ENCODE measurements around the gene IVL. TPM values are rescaled to one million over a fixed set of nuclear protein-coding genes. Genes with fewer than 3 reads are reported as not detected.

The IVL gene
- total RNA-seq, 1 donor from 2014 or later: not detected

GRCh38 chr1:152904688-152905440 lies 3.5 kb upstream of the IVL start:
- Mint-ChIP-seq H3K36me3 (ENCODE audit: low read depth) (no peaks in the 10 kb centered on the region), H3K9me3 (no peaks in the 10 kb centered on the region), H3K4me3 (ENCODE audit: low read depth) (no peak overlapping the region), H3K27me3 (ENCODE audit: low read depth) (no peaks in the 10 kb centered on the region), H3K4me1 (ENCODE audit: low read depth) (peaks cover 6% of the 10 kb centered on the region), H3K27ac (no peak overlapping the region)
- intact Hi-C loops (cut with micrococcal nuclease): no loop called here
- DNase-seq (ENCODE audit: low spot score): no peak

GRCh38 chr1:152906023-152906565 lies 2.3 kb upstream of the IVL start:
- peaks cover 6% of the 10 kb centered on the region for H3K4me1 Mint-ChIP-seq (ENCODE audit: low read depth)
- H3K27me3 Mint-ChIP-seq (ENCODE audit: low read depth): no peaks in the 10 kb centered on the region
- no peaks in the 10 kb centered on the region for H3K9me3 Mint-ChIP-seq

GRCh38 chr1:152909206-152909605 lies 860 bp downstream of the IVL start:
- intact Hi-C loops (cut with micrococcal nuclease): no loop called here

More at GRCh38 chr1:152906023-152906565, 2.3 kb upstream of the IVL start:
- H3K4me3 Mint-ChIP-seq (ENCODE audit: low read depth): no peak overlapping the region
- no peaks in the 10 kb centered on the region for H3K36me3 Mint-ChIP-seq (ENCODE audit: low read depth)
- H3K27ac Mint-ChIP-seq: no peak overlapping the region
- DNase-seq (ENCODE audit: low spot score): no peak
- intact Hi-C loops (cut with micrococcal nuclease): no loop called here

GRCh38 chr1:152912471-152912870 lies 4.1 kb downstream of the IVL start:
- H3K4me3 Mint-ChIP-seq (ENCODE audit: low read depth): no peak overlapping the region
- H3K36me3 Mint-ChIP-seq (ENCODE audit: low read depth): no peaks in the 10 kb centered on the region
- H3K4me1 Mint-ChIP-seq (ENCODE audit: low read depth): peaks cover 6% of the 10 kb centered on the region
- peaks cover 22% of the 10 kb centered on the region for H3K27me3 Mint-ChIP-seq (ENCODE audit: low read depth)
- intact Hi-C loops (cut with micrococcal nuclease): no loop called here
- H3K9me3 Mint-ChIP-seq: no peaks in the 10 kb centered on the region
- DNase-seq (ENCODE audit: low spot score): no peak
- H3K27ac Mint-ChIP-seq: no peak overlapping the region

More at GRCh38 chr1:152909206-152909605, 860 bp downstream of the IVL start:
- H3K4me1 Mint-ChIP-seq (ENCODE audit: low read depth): peaks cover 6% of the 10 kb centered on the region
- no peak for DNase-seq (ENCODE audit: low spot score)
- no peak overlapping the region for H3K27ac Mint-ChIP-seq
- no peak overlapping the region for H3K4me3 Mint-ChIP-seq (ENCODE audit: low read depth)
- no peaks in the 10 kb centered on the region for H3K9me3 Mint-ChIP-seq
- H3K27me3 Mint-ChIP-seq (ENCODE audit: low read depth): peaks cover 7% of the 10 kb centered on the region
- H3K36me3 Mint-ChIP-seq (ENCODE audit: low read depth): no peaks in the 10 kb centered on the region

- DNase-seq (ENCODE audit: low spot score): no peak
- H3K9me3 Mint-ChIP-seq: no peaks in the 10 kb centered on the region
- H3K36me3 Mint-ChIP-seq (ENCODE audit: low read depth): no peaks in the 10 kb centered on the region
- H3K4me1 Mint-ChIP-seq (ENCODE audit: low read depth): peaks cover 3% of the 10 kb centered on the region
- H3K27ac Mint-ChIP-seq: no peak overlapping the region
- peaks cover 22% of the 10 kb centered on the region for H3K27me3 Mint-ChIP-seq (ENCODE audit: low read depth)
- no peak overlapping the region for H3K4me3 Mint-ChIP-seq (ENCODE audit: low read depth)
- intact Hi-C loops (cut with micrococcal nuclease): no loop called here
Observed at GRCh38 chr1:152912900-152913299, 4.6 kb downstream of the IVL start.

- DNase-seq (ENCODE audit: low spot score): no peak
- Mint-ChIP-seq H3K4me1 (ENCODE audit: low read depth) (no peaks in the 10 kb centered on the region), H3K36me3 (ENCODE audit: low read depth) (no peaks in the 10 kb centered on the region), H3K9me3 (no peaks in the 10 kb centered on the region), H3K27me3 (ENCODE audit: low read depth) (peaks cover 22% of the 10 kb centered on the region), H3K4me3 (ENCODE audit: low read depth) (no peak overlapping the region), H3K27ac (no peak overlapping the region)
- intact Hi-C loops (cut with micrococcal nuclease): no loop called here
Observed at GRCh38 chr1:152917794-152918193, 9.4 kb downstream of the IVL start.

GRCh38 chr1:152919071-152919470 lies 10.7 kb downstream of the IVL start:
- Mint-ChIP-seq H3K4me3 (ENCODE audit: low read depth) (no peak overlapping the region), H3K9me3 (no peaks in the 10 kb centered on the region), H3K27me3 (ENCODE audit: low read depth) (peaks cover 16% of the 10 kb centered on the region), H3K36me3 (ENCODE audit: low read depth) (no peaks in the 10 kb centered on the region), H3K27ac (no peak overlapping the region), H3K4me1 (ENCODE audit: low read depth) (no peaks in the 10 kb centered on the region)
- intact Hi-C loops (cut with micrococcal nuclease): no loop called here
- DNase-seq (ENCODE audit: low spot score): no peak

- H3K27me3 Mint-ChIP-seq (ENCODE audit: low read depth): no peaks in the 10 kb centered on the region
- no peak overlapping the region for H3K27ac Mint-ChIP-seq
- no peak for DNase-seq (ENCODE audit: low spot score)
- no peaks in the 10 kb centered on the region for H3K36me3 Mint-ChIP-seq (ENCODE audit: low read depth)
- H3K9me3 Mint-ChIP-seq: no peaks in the 10 kb centered on the region
- H3K4me3 Mint-ChIP-seq (ENCODE audit: low read depth): no peak overlapping the region
- intact Hi-C loops (cut with micrococcal nuclease): no loop called here
- no peaks in the 10 kb centered on the region for H3K4me1 Mint-ChIP-seq (ENCODE audit: low read depth)
Observed at GRCh38 chr1:152924191-152924590, 15.8 kb downstream of the IVL start.

GRCh38 chr1:152926091-152926490 lies 17.7 kb downstream of the IVL start:
- Mint-ChIP-seq H3K27ac (no peak overlapping the region), H3K9me3 (no peaks in the 10 kb centered on the region), H3K27me3 (ENCODE audit: low read depth) (peaks cover 3% of the 10 kb centered on the region), H3K4me1 (ENCODE audit: low read depth) (no peaks in the 10 kb centered on the region), H3K36me3 (ENCODE audit: low read depth) (no peaks in the 10 kb centered on the region), H3K4me3 (ENCODE audit: low read depth) (no peak overlapping the region)
- DNase-seq (ENCODE audit: low spot score): no peak
- intact Hi-C loops (cut with micrococcal nuclease): no loop called here

- intact Hi-C loops (cut with micrococcal nuclease): no loop called here
Observed at GRCh38 chr1:152928671-152929070, 20.3 kb downstream of the IVL start.

GRCh38 chr1:152932170-152932811 lies 23.9 kb downstream of the IVL start:
- no peaks in the 10 kb centered on the region for H3K4me1 Mint-ChIP-seq (ENCODE audit: low read depth)
- no peaks in the 10 kb centered on the region for H3K36me3 Mint-ChIP-seq (ENCODE audit: low read depth)
- no peaks in the 10 kb centered on the region for H3K9me3 Mint-ChIP-seq
- no peak for DNase-seq (ENCODE audit: low spot score)
- intact Hi-C loops (cut with micrococcal nuclease): no loop called here
- H3K27ac Mint-ChIP-seq: no peak overlapping the region
- no peak overlapping the region for H3K4me3 Mint-ChIP-seq (ENCODE audit: low read depth)
- peaks cover 10% of the 10 kb centered on the region for H3K27me3 Mint-ChIP-seq (ENCODE audit: low read depth)

More at GRCh38 chr1:152928671-152929070, 20.3 kb downstream of the IVL start:
- Mint-ChIP-seq H3K9me3 (no peaks in the 10 kb centered on the region), H3K4me3 (ENCODE audit: low read depth) (no peak overlapping the region), H3K27ac (no peak overlapping the region), H3K36me3 (ENCODE audit: low read depth) (no peaks in the 10 kb centered on the region), H3K27me3 (ENCODE audit: low read depth) (peaks cover 3% of the 10 kb centered on the region), H3K4me1 (ENCODE audit: low read depth) (no peaks in the 10 kb centered on the region)
- no peak for DNase-seq (ENCODE audit: low spot score)

GRCh38 chr1:152933196-152933595 lies 24.9 kb downstream of the IVL start:
- H3K4me3 Mint-ChIP-seq (ENCODE audit: low read depth): no peak overlapping the region
- no peaks in the 10 kb centered on the region for H3K36me3 Mint-ChIP-seq (ENCODE audit: low read depth)
- H3K9me3 Mint-ChIP-seq: no peaks in the 10 kb centered on the region
- intact Hi-C loops (cut with micrococcal nuclease): no loop called here
- DNase-seq (ENCODE audit: low spot score): no peak
- H3K27me3 Mint-ChIP-seq (ENCODE audit: low read depth): peaks cover 10% of the 10 kb centered on the region
- H3K4me1 Mint-ChIP-seq (ENCODE audit: low read depth): no peaks in the 10 kb centered on the region
- H3K27ac Mint-ChIP-seq: no peak overlapping the region

- intact Hi-C loops (cut with micrococcal nuclease): no loop called here
Observed at GRCh38 chr1:152940614-152941013, 32.3 kb downstream of the IVL start.

More at GRCh38 chr1:152940614-152941013, 32.3 kb downstream of the IVL start:
- no peak for DNase-seq (ENCODE audit: low spot score)
- Mint-ChIP-seq H3K27me3 (ENCODE audit: low read depth) (peaks cover 4% of the 10 kb centered on the region), H3K4me1 (ENCODE audit: low read depth) (no peaks in the 10 kb centered on the region), H3K9me3 (no peaks in the 10 kb centered on the region), H3K36me3 (ENCODE audit: low read depth) (no peaks in the 10 kb centered on the region), H3K27ac (no peak overlapping the region), H3K4me3 (ENCODE audit: low read depth) (no peak overlapping the region)

All from activated T-helper 2 cell treated with anti-CD3 and anti-CD28 coated beads, Interferon-gamma antibody, Interleukin-2, Interleukin-4, amounts not matched to agents 10 μg/mL and 5 μg/mL and 100 μg/mL, durations not matched to agents 14 hours and 24 hours and 36 hours (primary cell).